Stomach (tissue), 9 donors: Measurements from ENCODE around the gene UBQLN4. TPM values are rescaled to one million over a fixed set of nuclear protein-coding genes. Genes with fewer than 3 reads are reported as not detected.

ENCODE experiments used
- DNase-seq, 2 donors: peaks; one replicate each; pipeline versions ENCODE4 v3.0.0 to v3.0.0-alpha.2; 2013 to 2019
- H3K27ac ChIP-seq, 5 donors: fragments of 200-600 bp in 4 of 5; sonication (generic) in 4 of 5; one replicate each; pipeline ENCODE4 v1.5.1; 2013 to 2019; ENCODE audit warnings: mild to moderate bottlenecking in 1 of 5, moderate library complexity in 1 of 5
- H3K27me3 ChIP-seq, 3 donors: fragments of 200-600 bp; sonication (generic); one replicate each; pipeline ENCODE4 v1.5.1; 2017 to 2019; ENCODE audit warnings: mixed run types in 1 of 3
- H3K36me3 ChIP-seq, 4 donors: fragments of 200-600 bp; sonication (generic); 1 replicate in 3 of 4; 2 replicates in 1 of 4; pipeline ENCODE4 v1.5.1; 2016 to 2019
- H3K4me1 ChIP-seq, 4 donors: fragments of 200-600 bp; sonication (generic); one replicate each; pipeline ENCODE4 v1.5.1; 2016 to 2019
- H3K4me3 ChIP-seq, 4 donors: fragments of 200-600 bp; sonication (generic) in 3 of 4; one replicate each; pipeline ENCODE4 v1.5.1; 2016 to 2019; ENCODE audit warnings: mild to moderate bottlenecking in 1 of 4
- H3K9me3 ChIP-seq, 4 donors: fragments of 200-600 bp; sonication (generic); one replicate each; pipeline ENCODE4 v1.5.1; 2016 to 2019
- CTCF ChIP-seq, 7 experiments: fragments of 450-650 bp in 4 of 7; fragments of 200-600 bp in 3 of 7; sonication (generic) in 3 of 7; IDR thresholded peaks; one replicate each; pipeline ENCODE4 v1.5.1; 2016 to 2019; ENCODE audit warnings: antibody characterized with exemption in 7 of 7, control low read depth in 2 of 7, mild to moderate bottlenecking in 1 of 7
- EP300 ChIP-seq: sonication (generic); formaldehyde crosslinking; IDR thresholded peaks from one replicate; pipeline ENCODE4 v1.6.1; 2017; ENCODE audit warnings: antibody characterized with exemption
- POLR2A ChIP-seq, 4 donors: fragments of 450-650 bp; IDR thresholded peaks; one replicate each; pipeline ENCODE4 v1.6.1; 2016; ENCODE audit warnings: antibody characterized with exemption in 4 of 4, control low read depth in 2 of 4, mild to moderate bottlenecking in 1 of 4, moderate library complexity in 1 of 4
- POLR2AphosphoS5 ChIP-seq, 3 donors: sonication (generic); formaldehyde crosslinking; IDR thresholded peaks; one replicate each; pipeline ENCODE4 v1.6.1; 2016; ENCODE audit warnings: antibody characterized with exemption in 3 of 3
- WGBS, 5 donors: extraction: QIAGEN DNeasy Blood & Tissue Kit in 3 of 5; methylation state at CpG; one replicate each; pipeline versions ENCODE4 v1.1.5 to v1.1.7; 2013 to 2018; 5-methylcytosine and 5-hydroxymethylcytosine counted together
- intact Hi-C: fragments of 100-400 bp; cut with DNase I; formaldehyde crosslinking; loops from one replicate; pipeline ENCODE4 v1.15.1; 2023; ENCODE audit warnings: low total_unique reads
- polyA plus RNA-seq, 3 donors: library from polyadenylated mRNA; stranded (reverse); fragments of 200-250 nt; gene quantifications; one replicate each; pipeline ENCODE4 v1.2.3, GENCODE V29; 2013
- total RNA-seq, 5 donors: library from RNA; depleted of rRNA; stranded (reverse); fragments of >200 nt; gene quantifications; one replicate each; pipeline versions ENCODE4 v1.1.0 to v1.2.3, GENCODE V29; 2014 to 2016
- donor health status: healthy with polysubstance abuse.
- donor health status: Bipolar disorder and iron deficiency.
- donor health status: healthy.

Gene UBQLN4
- total and polyA plus RNA-seq, 8 donors = 6.4 to 41.1 (median 18.9) TPM

- 46 to 60% (median 48%) methylated on average over 3 of the region's 3 CpGs for WGBS, 5 donors
- Histone ChIP-seq H3K27ac (peak overlapping the region in 1 of 5 donors; percentile 47), H3K9me3 (no peaks in the 10 kb centered on the region), H3K36me3 (peaks cover 56 to 77% (median 74%) of the 10 kb centered on the region in 4 donors), H3K27me3 (no peaks in the 10 kb centered on the region), H3K4me1 (peaks cover 0 to 19% (median 4%) of the 10 kb centered on the region in 4 donors), H3K4me3 (no peak overlapping the region)
- no peak for DNase-seq
- TF ChIP-seq CTCF (IDR thresholded peaks at IDR 0.05) (no peak), EP300 (no peak), POLR2AphosphoS5 (IDR thresholded peaks at IDR 0.05) (no peak), POLR2A (IDR thresholded peaks at IDR 0.05) (no peak)
- intact Hi-C loops = no loop called here
Observed at GRCh38 chr1:156009404-156009803, 44.2 kb downstream of the UBQLN4 start.

- intact Hi-C loops = no loop called here
- Histone ChIP-seq H3K9me3 (no peaks in the 10 kb centered on the region), H3K27ac (peak overlapping the region in 4 of 5 donors; percentile 67 to 78 (median 76)), H3K4me1 (peaks cover 0 to 30% (median 10%) of the 10 kb centered on the region in 4 donors), H3K27me3 (no peaks in the 10 kb centered on the region), H3K4me3 (no peak overlapping the region), H3K36me3 (peaks cover 31 to 51% (median 48%) of the 10 kb centered on the region in 4 donors)
- DNase-seq = peak in 1 of 2 donors; percentile 52
- no peak for TF ChIP-seq CTCF (IDR thresholded peaks at IDR 0.05)
- TF ChIP-seq POLR2AphosphoS5 (IDR thresholded peaks at IDR 0.05) = peak in 2 of 3 donors; percentile 41 to 63
- WGBS, 5 donors = 48 to 74% (median 51%) methylated on average over 4 to 7 of the region's 7 CpGs
Observed at GRCh38 chr1:156006666-156007376, 46.8 kb downstream of the UBQLN4 start.

GRCh38 chr1:156004843-156005584 lies 48.6 kb downstream of the UBQLN4 start:
- H3K4me1 ChIP-seq = peaks cover 0 to 32% (median 22%) of the 10 kb centered on the region in 4 donors
- H3K9me3 ChIP-seq = no peaks in the 10 kb centered on the region
- peaks cover 13 to 33% (median 30%) of the 10 kb centered on the region in 4 donors for H3K36me3 ChIP-seq
- H3K27ac ChIP-seq = peak overlapping the region in 4 of 5 donors; percentile 35 to 78 (median 68)
- peak in 2 of 3 donors; percentile 41 to 55 for TF ChIP-seq POLR2AphosphoS5 (IDR thresholded peaks at IDR 0.05)
- TF ChIP-seq EP300 = no peak
- no peaks in the 10 kb centered on the region for H3K27me3 ChIP-seq
- peak in 1 of 2 donors; percentile 57 for DNase-seq
- no peak overlapping the region for H3K4me3 ChIP-seq
- intact Hi-C loops = no loop called here
- 38 to 61% (median 45%) methylated on average over 4 of the region's 4 CpGs for WGBS, 5 donors

- intact Hi-C loops = no loop called here
- Histone ChIP-seq H3K4me1 (peaks cover 0 to 28% (median 20%) of the 10 kb centered on the region in 4 donors), H3K27ac (peak overlapping the region; percentile 61 to 84 (median 69)), H3K4me3 (peak overlapping the region in 2 of 4 donors; percentile 1 to 17), H3K36me3 (peaks cover 2 to 21% (median 19%) of the 10 kb centered on the region in 4 donors), H3K9me3 (no peaks in the 10 kb centered on the region), H3K27me3 (no peaks in the 10 kb centered on the region)
- no peak for DNase-seq
- WGBS, 5 donors = 19 to 61% (median 32%) methylated on average over 2 of the region's 2 CpGs
- no peak for TF ChIP-seq CTCF (IDR thresholded peaks at IDR 0.05)
- TF ChIP-seq EP300 = no peak
- no peak for TF ChIP-seq POLR2A (IDR thresholded peaks at IDR 0.05)
- TF ChIP-seq POLR2AphosphoS5 (IDR thresholded peaks at IDR 0.05) = no peak
Observed at GRCh38 chr1:156003923-156004188, 49.7 kb downstream of the UBQLN4 start.
